Esophagus muscularis mucosa (tissue), 4 donors: ENCODE data around the gene ZFAND2B.

Experiments
- EP300 ChIP-seq: sonication (generic); formaldehyde crosslinking; IDR thresholded peaks from one replicate; pipeline ENCODE4 v1.6.1; 2017; ENCODE audit warnings: antibody characterized with exemption
- POLR2A ChIP-seq: fragments of 450-650 bp; IDR thresholded peaks from one replicate; pipeline ENCODE4 v1.6.1; 2017; ENCODE audit warnings: antibody characterized with exemption, moderate library complexity, mild to moderate bottlenecking, low read depth
- POLR2AphosphoS5 ChIP-seq, 2 donors: sonication (generic); formaldehyde crosslinking; IDR thresholded peaks; one replicate each; pipeline ENCODE4 v1.6.1; 2017; ENCODE audit warnings: antibody characterized with exemption in 2 of 2
- TF ChIP-seq, protein P1 (sequence below), 3 experiments: fragments of 200-600 bp in 2 of 3; fragments of 450-650 bp in 1 of 3; sonication (generic) in 2 of 3; IDR thresholded peaks; one replicate each; pipeline ENCODE4 v1.5.1; 2017 to 2019; ENCODE audit warnings: antibody characterized with exemption in 3 of 3, mild to moderate bottlenecking in 2 of 3, moderate library complexity in 1 of 3

DNA sequence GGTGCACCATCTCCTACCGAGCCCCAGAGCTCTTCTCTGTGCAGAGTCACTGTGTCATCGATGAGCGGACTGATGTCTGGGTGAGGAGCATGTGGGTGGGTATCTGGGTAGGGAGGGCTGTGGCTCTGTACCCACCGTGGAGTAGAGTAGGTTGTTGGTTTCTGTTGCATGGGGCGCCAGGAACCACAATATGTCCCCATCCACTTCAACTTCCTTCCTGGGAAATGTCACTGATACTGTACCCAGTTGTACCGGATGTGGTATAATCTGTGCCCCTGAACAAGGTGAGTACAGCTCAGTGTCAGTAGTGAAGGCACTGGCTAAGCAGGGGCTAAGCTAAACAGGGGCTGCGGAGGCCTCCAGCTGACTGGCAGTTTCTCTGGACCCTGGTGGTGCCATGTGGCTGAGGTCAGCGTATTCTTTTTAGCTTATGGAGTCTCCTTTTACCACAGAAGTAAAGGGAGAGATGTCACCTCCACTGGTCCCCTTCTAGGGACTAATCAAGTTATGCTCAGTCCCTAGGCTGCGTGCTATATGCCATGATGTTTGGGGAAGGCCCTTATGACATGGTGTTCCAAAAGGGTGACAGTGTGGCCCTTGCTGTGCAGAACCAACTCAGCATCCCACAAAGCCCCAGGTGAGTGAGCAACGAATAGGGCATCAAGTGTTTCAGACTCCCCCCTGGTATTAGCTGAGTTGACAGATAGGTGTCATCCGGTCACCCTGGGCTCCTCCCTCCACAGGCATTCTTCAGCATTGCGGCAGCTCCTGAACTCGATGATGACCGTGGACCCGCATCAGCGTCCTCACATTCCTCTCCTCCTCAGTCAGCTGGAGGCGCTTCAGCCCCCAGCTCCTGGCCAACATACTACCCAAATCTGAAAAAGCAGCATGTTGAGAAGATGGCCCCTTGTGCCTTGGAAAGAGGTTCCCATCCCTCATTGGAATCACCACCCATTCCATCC lies 41.4 kb downstream of the ZFAND2B start:
- TF ChIP-seq EP300 (no peak), POLR2A (no peak), POLR2AphosphoS5 (IDR thresholded peaks at IDR 0.05) (no peak)
- TF ChIP-seq, protein P1, sequence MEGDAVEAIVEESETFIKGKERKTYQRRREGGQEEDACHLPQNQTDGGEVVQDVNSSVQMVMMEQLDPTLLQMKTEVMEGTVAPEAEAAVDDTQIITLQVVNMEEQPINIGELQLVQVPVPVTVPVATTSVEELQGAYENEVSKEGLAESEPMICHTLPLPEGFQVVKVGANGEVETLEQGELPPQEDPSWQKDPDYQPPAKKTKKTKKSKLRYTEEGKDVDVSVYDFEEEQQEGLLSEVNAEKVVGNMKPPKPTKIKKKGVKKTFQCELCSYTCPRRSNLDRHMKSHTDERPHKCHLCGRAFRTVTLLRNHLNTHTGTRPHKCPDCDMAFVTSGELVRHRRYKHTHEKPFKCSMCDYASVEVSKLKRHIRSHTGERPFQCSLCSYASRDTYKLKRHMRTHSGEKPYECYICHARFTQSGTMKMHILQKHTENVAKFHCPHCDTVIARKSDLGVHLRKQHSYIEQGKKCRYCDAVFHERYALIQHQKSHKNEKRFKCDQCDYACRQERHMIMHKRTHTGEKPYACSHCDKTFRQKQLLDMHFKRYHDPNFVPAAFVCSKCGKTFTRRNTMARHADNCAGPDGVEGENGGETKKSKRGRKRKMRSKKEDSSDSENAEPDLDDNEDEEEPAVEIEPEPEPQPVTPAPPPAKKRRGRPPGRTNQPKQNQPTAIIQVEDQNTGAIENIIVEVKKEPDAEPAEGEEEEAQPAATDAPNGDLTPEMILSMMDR (IDR thresholded peaks at IDR 0.05) = no peak
